ENCODE data around the gene DEPDC1.
"Not testable (repeated sequence)": the region's sequence is repeated elsewhere in the genome, so short reads cannot be mapped to it uniquely, and the experiment has no call there.

DEPDC1 gene

GRCh38 chr1:68496680-68497357, at the start of gene DEPDC1:
DEPDC1 (minus strand) TSS chr1:68497082; CDS start chr1:68496999, 83 bp downstream.
- DNase-seq (ENCODE audit: low read depth, low spot score), result peak; percentile 98

- no peak for DNase-seq (ENCODE audit: low read depth, low spot score)
Measured at GRCh38 chr1:68544651-68545050, 47.8 kb upstream of the DEPDC1 start.

- DNase-seq (ENCODE audit: low read depth, low spot score), result no peak
Measured at GRCh38 chr1:68542586-68542985, 45.7 kb upstream of the DEPDC1 start.

- no peak for DNase-seq (ENCODE audit: low read depth, low spot score)
Measured at GRCh38 chr1:68538941-68539340, 42.1 kb upstream of the DEPDC1 start.

- no peak for DNase-seq (ENCODE audit: low read depth, low spot score)
Measured at GRCh38 chr1:68528243-68528642, 31.4 kb upstream of the DEPDC1 start.

GRCh38 chr1:68525781-68526180, 28.9 kb upstream of the DEPDC1 start:
- DNase-seq (ENCODE audit: low read depth, low spot score), result no peak

- peak; percentile 4 for DNase-seq (ENCODE audit: low read depth, low spot score)
Measured at GRCh38 chr1:68521286-68521685, 24.4 kb upstream of the DEPDC1 start.

GRCh38 chr1:68516066-68516465, 19.2 kb upstream of the DEPDC1 start:
- no peak for DNase-seq (ENCODE audit: low read depth, low spot score)

- no peak for DNase-seq (ENCODE audit: low read depth, low spot score)
Measured at GRCh38 chr1:68511254-68511653, 14.4 kb upstream of the DEPDC1 start.

GRCh38 chr1:68506386-68506785, 9.5 kb upstream of the DEPDC1 start:
- DNase-seq (ENCODE audit: low read depth, low spot score), result no peak

GRCh38 chr1:68503085-68503484, 6.2 kb upstream of the DEPDC1 start:
- no peak for DNase-seq (ENCODE audit: low read depth, low spot score)

- no peak for DNase-seq (ENCODE audit: low read depth, low spot score)
Measured at GRCh38 chr1:68497358-68497698, 446 bp upstream of the DEPDC1 start.

- no peak for DNase-seq (ENCODE audit: low read depth, low spot score)
Measured at GRCh38 chr1:68495968-68496679, 758 bp downstream of the DEPDC1 start.

- DNase-seq (ENCODE audit: low read depth, low spot score), result peak; percentile 49
Measured at GRCh38 chr1:68495532-68495931, 1.4 kb downstream of the DEPDC1 start.

GRCh38 chr1:68493193-68493592, 3.7 kb downstream of the DEPDC1 start:
- DNase-seq (ENCODE audit: low read depth, low spot score), result no peak

- not testable (repeated sequence) for DNase-seq (ENCODE audit: low read depth, low spot score)
Measured at GRCh38 chr1:68492255-68492654, 4.6 kb downstream of the DEPDC1 start.

- no peak for DNase-seq (ENCODE audit: low read depth, low spot score)
Measured at GRCh38 chr1:68490046-68490651, 6.7 kb downstream of the DEPDC1 start.

- DNase-seq (ENCODE audit: low read depth, low spot score), result no peak
Measured at GRCh38 chr1:68485431-68486022, 11.4 kb downstream of the DEPDC1 start.

GRCh38 chr1:68484618-68485017, 12.3 kb downstream of the DEPDC1 start:
- no peak for DNase-seq (ENCODE audit: low read depth, low spot score)

GRCh38 chr1:68481041-68481440, 15.8 kb downstream of the DEPDC1 start:
- DNase-seq (ENCODE audit: low read depth, low spot score), result no peak

- DNase-seq (ENCODE audit: low read depth, low spot score), result no peak
Measured at GRCh38 chr1:68479501-68479900, 17.4 kb downstream of the DEPDC1 start.

- DNase-seq (ENCODE audit: low read depth, low spot score), result no peak
Measured at GRCh38 chr1:68478662-68479061, 18.2 kb downstream of the DEPDC1 start.

- DNase-seq (ENCODE audit: low read depth, low spot score), result not testable (repeated sequence)
Measured at GRCh38 chr1:68476626-68477025, 20.3 kb downstream of the DEPDC1 start.
